Central memory CD4-positive, alpha-beta T cell (primary cell): Measurements from ENCODE around the gene TDRD7.
A peak's percentile ranks its signal among the peaks of the same experiment; 100 is the strongest.

ENCODE experiments used
- DNase-seq: peaks from one replicate; pipeline ENCODE4 v3.0.0; 2022

TDRD7 gene

GRCh38 chr9:97387504-97387886 is 24.4 kb upstream of the TDRD7 start:
- DNase-seq, result no peak

GRCh38 chr9:97387936-97388684 is 23.8 kb upstream of the TDRD7 start:
- DNase-seq, result no peak

- DNase-seq, result peak; percentile 18
Measured at GRCh38 chr9:97388721-97389238, 23.1 kb upstream of the TDRD7 start.

- no peak for DNase-seq
Measured at GRCh38 chr9:97389249-97389648, 22.6 kb upstream of the TDRD7 start.

- no peak for DNase-seq
Measured at GRCh38 chr9:97390791-97391406, 21.0 kb upstream of the TDRD7 start.

- no peak for DNase-seq
Measured at GRCh38 chr9:97394881-97395280, 17.0 kb upstream of the TDRD7 start.

- DNase-seq, result no peak
Measured at GRCh38 chr9:97395745-97396144, 16.2 kb upstream of the TDRD7 start.

- no peak for DNase-seq
Measured at GRCh38 chr9:97396256-97396655, 15.6 kb upstream of the TDRD7 start.

GRCh38 chr9:97397220-97397619 is 14.7 kb upstream of the TDRD7 start:
- no peak for DNase-seq

- DNase-seq, result peak; percentile 48
Measured at GRCh38 chr9:97398999-97399758, 12.7 kb upstream of the TDRD7 start.

GRCh38 chr9:97403746-97404316 is 8.1 kb upstream of the TDRD7 start:
- no peak for DNase-seq

- no peak for DNase-seq
Measured at GRCh38 chr9:97405551-97405950, 6.3 kb upstream of the TDRD7 start.

- no peak for DNase-seq
Measured at GRCh38 chr9:97406620-97407177, 5.2 kb upstream of the TDRD7 start.

GRCh38 chr9:97408562-97408961 is 3.3 kb upstream of the TDRD7 start:
- DNase-seq, result no peak

- no peak for DNase-seq
Measured at GRCh38 chr9:97411440-97411788, 482 bp upstream of the TDRD7 start.

GRCh38 chr9:97412626-97413385 is 910 bp downstream of the TDRD7 start:
- DNase-seq, result peak; percentile 9

GRCh38 chr9:97413462-97413861 is 1.6 kb downstream of the TDRD7 start:
- no peak for DNase-seq

GRCh38 chr9:97415146-97415545 is 3.2 kb downstream of the TDRD7 start:
- no peak for DNase-seq

- no peak for DNase-seq
Measured at GRCh38 chr9:97418880-97419279, 7.0 kb downstream of the TDRD7 start.

- DNase-seq, result no peak
Measured at GRCh38 chr9:97419309-97419867, 7.5 kb downstream of the TDRD7 start.

GRCh38 chr9:97425336-97425972 is 13.6 kb downstream of the TDRD7 start:
- DNase-seq, result no peak

GRCh38 chr9:97425973-97426336 is 14.1 kb downstream of the TDRD7 start:
- DNase-seq, result no peak
